NCI-H2107 (cell line): ENCODE results near the gene WWOX.
"Not testable (repeated sequence)": the region's sequence is repeated elsewhere in the genome, so short reads cannot be mapped to it uniquely, and the experiment has no call there.

ENCODE experiments used
- DNase-seq: peaks from one replicate; lab custom pipeline; 2025; lab: John Stamatoyannopoulos, UW

Gene WWOX

GRCh38 chr16:78503602-78504001 lies 404.1 kb downstream of the WWOX start:
- peak; percentile 23 for DNase-seq

- DNase-seq, result no peak
Measured at GRCh38 chr16:78504401-78504851, 405.0 kb downstream of the WWOX start.

DNA sequence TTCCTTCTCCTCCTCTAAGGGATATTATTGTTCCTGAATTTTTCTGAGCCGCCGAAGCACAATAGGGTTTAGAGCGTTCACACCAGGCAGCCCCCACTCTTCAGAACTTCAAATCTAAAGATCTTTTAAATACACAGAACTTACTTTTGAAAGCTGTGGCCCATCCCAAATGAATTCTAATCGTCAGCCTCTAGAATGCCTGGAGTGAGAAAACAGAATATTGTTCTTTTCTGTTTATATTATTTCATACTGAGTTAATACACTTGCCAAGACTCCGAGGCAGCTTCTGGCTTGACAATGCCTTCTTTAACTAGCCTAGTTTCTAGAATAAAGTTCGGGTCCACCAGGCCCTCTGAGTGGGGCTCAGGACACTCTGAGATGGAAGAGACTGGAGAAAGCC lies 405.6 kb downstream of the WWOX start:
- DNase-seq, result no peak

GRCh38 chr16:78505544-78506366 lies 406.3 kb downstream of the WWOX start:
- DNase-seq, result no peak

DNA sequence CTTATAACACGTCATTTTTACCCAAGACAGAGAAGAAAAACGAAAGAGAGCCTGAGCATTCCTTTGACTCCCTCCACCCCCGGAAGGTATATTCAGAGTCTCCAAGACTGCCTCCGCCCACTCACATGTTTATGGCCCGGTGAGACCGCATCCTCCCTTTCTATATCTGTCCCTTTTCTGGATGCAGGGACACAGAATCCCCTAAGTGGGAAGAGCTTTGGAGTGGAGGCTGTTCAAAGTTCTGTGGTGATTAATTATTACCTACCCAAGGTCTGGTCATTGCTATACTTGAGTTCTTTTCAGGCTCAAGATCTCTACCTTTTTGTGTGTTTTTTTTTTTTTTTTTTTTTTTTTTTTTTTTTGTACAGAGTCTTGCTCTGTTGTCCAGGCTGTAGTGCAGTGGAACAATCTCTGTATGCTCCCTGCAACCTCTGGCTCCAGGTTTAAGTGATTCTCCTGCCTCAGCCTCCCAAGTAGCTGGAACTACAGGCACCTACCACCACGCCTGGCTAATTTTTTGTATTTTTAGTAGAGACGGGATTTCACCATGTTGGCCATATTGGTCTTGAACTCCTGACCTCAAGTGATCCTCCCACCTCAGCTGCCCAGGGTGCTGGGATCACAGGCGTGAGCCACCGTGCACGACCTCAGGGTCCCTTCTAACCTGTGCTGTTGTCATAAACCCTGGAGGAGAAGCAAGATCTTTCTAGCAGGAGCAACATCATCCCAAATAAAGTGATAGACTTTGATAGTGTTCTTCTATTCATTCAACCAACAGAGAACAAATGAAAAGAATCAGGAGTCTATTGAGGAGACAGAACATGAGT lies 407.1 kb downstream of the WWOX start:
- no peak for DNase-seq

DNA sequence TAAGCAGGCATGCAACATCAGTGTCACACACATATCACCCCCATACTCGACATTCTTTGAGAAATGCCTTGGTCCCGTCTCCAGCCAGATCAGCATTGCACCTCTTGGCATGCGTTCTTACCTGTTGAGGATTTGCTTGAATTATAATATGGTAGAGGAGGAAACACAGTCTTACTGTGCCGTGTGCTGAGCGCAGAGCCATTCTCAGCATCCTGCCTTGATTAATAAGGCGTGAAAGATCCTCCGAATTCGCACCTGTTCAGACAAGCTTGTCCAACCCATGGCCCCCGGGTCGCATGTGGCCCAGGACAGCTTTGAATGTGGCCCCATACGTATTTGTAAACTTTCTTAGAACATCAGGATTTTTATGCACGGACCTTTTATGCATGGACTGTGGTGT lies 408.1 kb downstream of the WWOX start:
- no peak for DNase-seq

DNA sequence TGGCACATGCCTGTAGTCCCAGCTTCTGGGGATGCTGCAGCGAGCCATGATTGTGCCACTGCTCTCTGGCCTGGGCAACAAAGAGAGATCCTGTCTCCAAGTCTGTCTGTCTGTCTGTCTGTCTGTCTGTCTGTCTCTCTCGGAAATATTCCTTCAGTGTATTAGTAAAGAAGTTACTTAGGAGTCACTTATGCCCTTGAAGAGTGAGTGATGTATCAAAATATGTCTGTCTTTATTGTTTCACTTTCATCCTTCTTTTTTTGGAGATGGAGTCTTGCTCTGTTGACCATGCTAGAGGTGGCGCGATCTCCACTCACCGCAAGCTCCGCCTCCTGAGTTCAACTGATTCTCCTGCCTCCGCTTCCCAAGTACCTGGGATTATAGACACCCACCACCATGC lies 410.5 kb downstream of the WWOX start:
- no peak for DNase-seq

- no peak for DNase-seq
Measured at GRCh38 chr16:78510496-78510895, 411.0 kb downstream of the WWOX start.

DNA sequence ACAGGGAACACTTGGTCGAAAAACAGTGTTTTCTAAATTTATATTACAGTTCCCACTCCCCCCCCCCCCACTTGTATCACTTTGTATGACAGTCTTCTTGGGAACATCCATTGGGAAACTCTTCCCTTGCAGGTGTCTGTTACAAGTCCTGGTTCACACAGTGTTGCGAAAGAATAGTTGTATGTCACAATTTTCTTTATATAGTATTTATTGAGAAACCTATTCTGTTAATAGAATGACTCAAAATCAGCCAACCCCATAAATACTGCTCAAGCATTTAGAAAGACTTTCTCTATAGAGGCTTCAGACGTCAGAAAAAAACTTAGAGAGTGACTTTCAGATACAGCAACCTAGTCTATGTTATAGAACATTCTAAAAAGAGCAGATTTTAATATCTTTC lies 414.4 kb downstream of the WWOX start:
- no peak for DNase-seq

- DNase-seq, result not testable (repeated sequence)
Measured at GRCh38 chr16:78514888-78515287, 415.4 kb downstream of the WWOX start.

DNA sequence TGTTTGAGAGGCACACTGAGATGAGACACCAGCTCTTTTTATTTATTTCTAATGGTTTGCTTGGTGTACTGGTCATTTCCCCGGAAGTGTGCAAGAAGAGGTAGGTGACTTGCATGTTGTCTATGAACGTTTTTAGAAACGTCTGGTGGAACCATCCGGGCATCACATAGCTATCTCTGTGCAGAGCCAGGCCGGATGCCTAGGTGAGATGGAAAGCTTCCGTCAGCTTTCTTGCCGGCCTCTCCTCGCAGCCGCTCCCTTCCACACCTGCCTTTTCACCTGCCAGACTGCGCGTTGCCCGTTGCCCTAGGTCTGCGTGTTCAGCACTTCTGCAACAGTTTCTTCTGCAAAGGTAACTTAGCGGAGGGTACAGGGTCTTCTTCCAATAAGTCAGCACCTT lies 416.0 kb downstream of the WWOX start:
- no peak for DNase-seq

DNA sequence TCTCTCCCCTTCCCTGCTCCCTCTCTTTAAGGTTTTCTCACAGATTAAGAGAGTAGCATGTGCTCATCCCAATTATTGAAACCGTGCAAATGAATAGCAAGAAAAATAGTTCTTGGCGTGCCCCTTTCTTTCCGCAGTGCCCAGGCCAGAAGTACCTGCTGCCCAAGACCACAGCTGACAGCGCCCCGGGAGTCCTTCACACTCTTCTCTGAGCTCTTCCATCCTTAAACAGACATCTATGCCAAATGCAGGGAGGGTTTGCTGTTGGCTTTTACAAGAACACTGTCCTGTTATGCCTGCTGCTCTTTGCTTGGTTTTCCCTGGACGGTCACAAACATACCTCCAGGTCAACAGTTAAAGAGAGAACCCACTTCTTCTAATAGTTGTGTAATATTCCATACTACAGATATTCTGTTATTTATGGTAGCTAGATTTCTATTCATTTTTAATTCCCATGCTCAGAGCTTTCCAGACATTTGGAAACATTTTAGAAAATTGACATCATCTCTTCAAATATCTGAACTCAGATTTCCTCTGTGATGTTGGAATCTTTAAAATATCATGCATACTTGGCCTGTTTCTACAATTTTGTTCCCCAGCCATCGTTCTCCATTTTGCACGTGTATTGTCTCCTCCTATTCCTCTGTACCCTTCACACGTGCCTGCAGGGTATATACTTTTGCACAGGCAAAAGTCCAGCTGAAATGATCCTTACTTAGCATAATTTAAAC lies 416.7 kb downstream of the WWOX start:
- DNase-seq, result no peak

DNA sequence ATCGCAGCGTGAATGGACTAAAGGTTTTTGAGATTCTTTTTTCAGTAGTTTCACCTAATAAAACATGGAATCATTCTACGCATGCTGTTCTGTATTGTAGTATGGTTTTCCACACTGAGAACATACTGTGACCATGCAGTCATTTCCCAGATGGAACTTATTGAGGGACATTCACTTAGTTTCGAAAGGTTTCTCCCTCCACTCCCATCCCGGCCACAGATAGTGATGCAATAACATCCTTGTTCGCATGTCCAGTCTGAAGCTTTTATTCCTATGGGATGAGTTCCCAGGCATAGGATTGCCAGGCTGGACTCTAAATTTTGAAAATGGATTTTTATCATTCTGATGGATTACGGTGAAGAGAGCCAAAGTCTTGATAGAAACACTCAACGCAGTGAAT lies 420.4 kb downstream of the WWOX start:
- DNase-seq, result no peak

DNA sequence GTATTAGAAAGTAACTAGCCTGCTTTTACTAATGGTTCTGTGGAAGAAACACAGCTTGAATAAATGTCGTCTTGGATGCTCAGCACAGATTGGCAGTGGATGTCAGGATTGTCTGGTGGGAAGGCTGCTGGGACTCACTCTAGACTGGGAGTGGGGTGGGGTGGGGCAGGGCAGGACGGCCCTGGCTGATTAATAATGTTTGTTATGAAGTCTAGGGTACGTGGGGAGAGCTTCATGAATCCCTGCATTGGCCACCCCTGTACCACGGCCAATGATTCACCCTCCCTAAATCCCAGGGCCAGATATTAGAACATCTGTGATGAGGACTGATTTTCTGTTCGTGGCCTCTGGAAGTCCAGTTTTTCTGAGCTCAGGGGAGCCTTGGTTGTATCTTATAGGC lies 421.0 kb downstream of the WWOX start:
- DNase-seq, result no peak

DNA sequence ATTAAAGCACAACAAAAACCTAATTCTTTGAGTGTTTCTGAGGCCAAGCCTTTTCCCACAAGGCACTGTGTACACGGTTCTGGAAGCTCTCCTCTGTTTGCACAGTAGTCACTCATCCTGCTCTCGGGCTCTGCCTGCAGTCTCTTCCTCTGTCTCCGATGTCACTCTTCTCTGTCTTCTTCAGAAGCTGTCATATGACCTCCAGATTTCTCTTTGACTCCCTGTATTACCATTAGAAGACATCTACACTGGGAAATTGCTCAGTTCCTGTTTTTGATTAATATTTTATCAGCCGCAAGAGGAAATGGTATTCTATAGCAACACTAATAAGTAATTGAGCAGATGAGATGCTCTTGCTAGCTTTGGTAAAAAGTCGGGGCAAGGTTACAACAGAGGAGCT lies 422.9 kb downstream of the WWOX start:
- DNase-seq, result no peak

- no peak for DNase-seq
Measured at GRCh38 chr16:78523212-78523985, 423.9 kb downstream of the WWOX start.

- DNase-seq, result no peak
Measured at GRCh38 chr16:78524066-78524595, 424.7 kb downstream of the WWOX start.

GRCh38 chr16:78528265-78528664 lies 428.8 kb downstream of the WWOX start:
- no peak for DNase-seq

GRCh38 chr16:78529881-78530280 lies 430.4 kb downstream of the WWOX start:
- DNase-seq, result no peak

GRCh38 chr16:78530283-78530682 lies 430.8 kb downstream of the WWOX start:
- DNase-seq, result no peak

- DNase-seq, result no peak
Measured at GRCh38 chr16:78535098-78535497, 435.6 kb downstream of the WWOX start.

- no peak for DNase-seq
Measured at GRCh38 chr16:78537511-78537910, 438.1 kb downstream of the WWOX start.
